ENCODE data around the gene LRG1.

DNA sequence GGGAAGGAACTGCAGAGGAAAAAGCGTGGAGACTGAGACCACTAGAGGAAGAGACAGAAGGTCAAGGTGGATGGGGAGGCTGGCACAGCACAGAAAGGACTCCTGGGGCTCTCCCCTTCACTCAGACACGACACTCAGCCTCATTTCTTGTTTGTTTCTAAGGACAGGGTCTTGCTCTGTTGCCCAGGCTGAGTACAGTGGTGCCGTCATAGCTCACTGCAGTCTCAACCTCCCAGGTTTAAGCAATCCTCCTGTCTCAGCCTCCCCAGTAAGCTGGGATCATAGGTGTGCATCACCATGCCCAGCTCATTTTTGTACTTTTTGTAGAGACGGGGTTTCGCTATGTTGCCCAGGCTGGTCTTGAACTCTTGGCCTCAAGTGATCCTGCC, 31.1 kb upstream of the LRG1 start:
- TF ChIP-seq, protein P1, sequence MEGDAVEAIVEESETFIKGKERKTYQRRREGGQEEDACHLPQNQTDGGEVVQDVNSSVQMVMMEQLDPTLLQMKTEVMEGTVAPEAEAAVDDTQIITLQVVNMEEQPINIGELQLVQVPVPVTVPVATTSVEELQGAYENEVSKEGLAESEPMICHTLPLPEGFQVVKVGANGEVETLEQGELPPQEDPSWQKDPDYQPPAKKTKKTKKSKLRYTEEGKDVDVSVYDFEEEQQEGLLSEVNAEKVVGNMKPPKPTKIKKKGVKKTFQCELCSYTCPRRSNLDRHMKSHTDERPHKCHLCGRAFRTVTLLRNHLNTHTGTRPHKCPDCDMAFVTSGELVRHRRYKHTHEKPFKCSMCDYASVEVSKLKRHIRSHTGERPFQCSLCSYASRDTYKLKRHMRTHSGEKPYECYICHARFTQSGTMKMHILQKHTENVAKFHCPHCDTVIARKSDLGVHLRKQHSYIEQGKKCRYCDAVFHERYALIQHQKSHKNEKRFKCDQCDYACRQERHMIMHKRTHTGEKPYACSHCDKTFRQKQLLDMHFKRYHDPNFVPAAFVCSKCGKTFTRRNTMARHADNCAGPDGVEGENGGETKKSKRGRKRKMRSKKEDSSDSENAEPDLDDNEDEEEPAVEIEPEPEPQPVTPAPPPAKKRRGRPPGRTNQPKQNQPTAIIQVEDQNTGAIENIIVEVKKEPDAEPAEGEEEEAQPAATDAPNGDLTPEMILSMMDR (optimal IDR thresholded peaks at IDR 0.05 in 1 of 3, IDR thresholded peaks at IDR 0.05 in 1 of 3, conservative IDR thresholded peaks at IDR 0.05 in 1 of 3; ENCODE audit: extremely low read depth in 1 of 3, insufficient read depth in 2 of 3, low read length in 3 of 3): no peak
- no peak for TF ChIP-seq EZH2 (IDR thresholded peaks at IDR 0.05; ENCODE audit: low read length)
